Body of pancreas (tissue), 4 donors: ENCODE measurements around the gene CMKLR1. TPM values are rescaled to one million over a fixed set of nuclear protein-coding genes. Genes with fewer than 3 reads are reported as not detected.

ENCODE experiments used
- ATAC-seq: fragments of 150-250 bp; one replicate; pipeline ENCODE4 v1.9.1; 2016
- DNase-seq, 4 donors: peaks; one replicate each; pipeline ENCODE4 v3.0.0-alpha.2; 2019
- H3K27ac ChIP-seq, 4 donors: fragments of 200-600 bp; sonication (generic); 1 replicate in 3 of 4; 2 replicates in 1 of 4; pipeline versions ENCODE4 v1.5.1 to v1.6.1; 2016 to 2019; ENCODE audit warnings: mild to moderate bottlenecking in 1 of 4, mixed read lengths in 1 of 4, moderate library complexity in 1 of 4
- H3K27me3 ChIP-seq, 2 donors: fragments of 200-600 bp; sonication (generic); one replicate each; pipeline ENCODE4 v1.6.0; 2016; ENCODE audit warnings: mild to moderate bottlenecking in 1 of 2
- H3K36me3 ChIP-seq, 2 donors: fragments of 200-600 bp; sonication (generic); replicated peaks in 1 of 2; 2 replicates each; pipeline ENCODE4 v1.5.1; 2016; ENCODE audit warnings: low read depth in 2 of 2; ENCODE audit not compliant: insufficient read depth in 1 of 2
- H3K4me1 ChIP-seq: fragments of 200-600 bp; sonication (generic); one replicate; pipeline ENCODE4 v1.6.0; 2016
- H3K4me3 ChIP-seq, 2 donors: fragments of 200-600 bp; sonication (generic); 1 replicate in 1 of 2; 2 replicates in 1 of 2; pipeline ENCODE4 v1.5.1; 2016 to 2019
- H3K9me3 ChIP-seq, 3 donors: fragments of 200-600 bp; sonication (generic); 1 replicate in 2 of 3; 2 replicates in 1 of 3; pipeline ENCODE4 v1.5.1; 2016
- CTCF ChIP-seq, 7 experiments: fragments of 450-650 bp in 4 of 7; fragments of 200-600 bp in 3 of 7; sonication (generic) in 3 of 7; IDR thresholded peaks; one replicate each; pipeline ENCODE4 v1.5.1; 2016 to 2019; ENCODE audit warnings: antibody characterized with exemption in 7 of 7
- POLR2A ChIP-seq, 3 donors: fragments of 450-650 bp; IDR thresholded peaks; one replicate each; pipeline ENCODE4 v1.6.1; 2016; ENCODE audit warnings: antibody characterized with exemption in 3 of 3, mild to moderate bottlenecking in 2 of 3
- WGBS, 2 donors: methylation state at CpG; one replicate each; pipeline ENCODE4 v1.1.5; 2017; 5-methylcytosine and 5-hydroxymethylcytosine counted together
- intact Hi-C: fragments of 100-400 bp; cut with DNase I; formaldehyde crosslinking; loops from one replicate; pipeline ENCODE4 v1.15.1; 2023
- total RNA-seq, 2 donors: library from RNA; depleted of rRNA; stranded (reverse); fragments of >200 nt; gene quantifications; one replicate each; pipeline ENCODE4 v1.1.0, GENCODE V29; 2016

The CMKLR1 gene
- total RNA-seq, 2 donors from 2014 or later: 5.3 to 5.7 TPM

GRCh38 chr12:108352591-108352990 is 13.5 kb upstream of the CMKLR1 start:
- no peak for DNase-seq
- Histone ChIP-seq H3K9me3 (no peaks in the 10 kb centered on the region), H3K27me3 (no peaks in the 10 kb centered on the region), H3K36me3 (no peaks in the 10 kb centered on the region), H3K4me3 (no peak overlapping the region), H3K27ac (no peak overlapping the region), H3K4me1 (no peaks in the 10 kb centered on the region)
- ATAC-seq: no peak
- no peak for TF ChIP-seq CTCF (IDR thresholded peaks at IDR 0.05)
- no peak for TF ChIP-seq POLR2A (IDR thresholded peaks at IDR 0.05)
- intact Hi-C loops: no loop called here

GRCh38 chr12:108350511-108350910 is 11.4 kb upstream of the CMKLR1 start:
- no peaks in the 10 kb centered on the region for H3K9me3 ChIP-seq
- H3K36me3 ChIP-seq: no peaks in the 10 kb centered on the region
- H3K27me3 ChIP-seq: no peaks in the 10 kb centered on the region
- WGBS, 2 donors: 70 to 72% methylated on average over 3 of the region's 3 CpGs
- H3K27ac ChIP-seq: no peak overlapping the region
- H3K4me1 ChIP-seq: no peaks in the 10 kb centered on the region
- H3K4me3 ChIP-seq: no peak overlapping the region
- DNase-seq: no peak
- no peak for TF ChIP-seq CTCF (IDR thresholded peaks at IDR 0.05)
- intact Hi-C loops: no loop called here
- ATAC-seq: no peak

- ATAC-seq: no peak
- H3K4me3 ChIP-seq: no peak overlapping the region
- H3K36me3 ChIP-seq: no peaks in the 10 kb centered on the region
- WGBS, 2 donors: 54 to 56% methylated on average over 7 to 8 of the region's 8 CpGs
- intact Hi-C loops: no loop called here
- no peaks in the 10 kb centered on the region for H3K9me3 ChIP-seq
- DNase-seq: no peak
- H3K27ac ChIP-seq: no peak overlapping the region
- H3K4me1 ChIP-seq: no peaks in the 10 kb centered on the region
- H3K27me3 ChIP-seq: no peaks in the 10 kb centered on the region
- TF ChIP-seq POLR2A (IDR thresholded peaks at IDR 0.05): no peak
- TF ChIP-seq CTCF (IDR thresholded peaks at IDR 0.05): no peak
These were observed 10.2 kb upstream of the CMKLR1 start for GRCh38 chr12:108349278-108349688.

- intact Hi-C loops: no loop called here
- no peak for TF ChIP-seq POLR2A (IDR thresholded peaks at IDR 0.05)
- TF ChIP-seq CTCF (IDR thresholded peaks at IDR 0.05): no peak
- DNase-seq (no peak), ATAC-seq (no peak)
- H3K4me1 ChIP-seq: no peaks in the 10 kb centered on the region
- no peak overlapping the region for H3K4me3 ChIP-seq
- H3K9me3 ChIP-seq: no peaks in the 10 kb centered on the region
- no peak overlapping the region for H3K27ac ChIP-seq
- no peaks in the 10 kb centered on the region for H3K27me3 ChIP-seq
- WGBS, 2 donors: 70 to 80% methylated on average over 9 of the region's 9 CpGs
- no peaks in the 10 kb centered on the region for H3K36me3 ChIP-seq
These were observed 9.7 kb upstream of the CMKLR1 start for GRCh38 chr12:108348842-108349241.

GRCh38 chr12:108346727-108347710 is 7.9 kb upstream of the CMKLR1 start:
- ATAC-seq (no peak), DNase-seq (no peak)
- intact Hi-C loops: no loop called here
- Histone ChIP-seq H3K4me1 (no peaks in the 10 kb centered on the region), H3K9me3 (no peaks in the 10 kb centered on the region), H3K27ac (no peak overlapping the region), H3K36me3 (no peaks in the 10 kb centered on the region), H3K4me3 (no peak overlapping the region), H3K27me3 (no peaks in the 10 kb centered on the region)
- WGBS, 2 donors: 81 to 83% methylated on average over 6 of the region's 6 CpGs
- TF ChIP-seq CTCF (IDR thresholded peaks at IDR 0.05) (no peak), POLR2A (IDR thresholded peaks at IDR 0.05) (no peak)
